ENCODE measurements around the gene ATXN7L2.

The ATXN7L2 gene

DNA sequence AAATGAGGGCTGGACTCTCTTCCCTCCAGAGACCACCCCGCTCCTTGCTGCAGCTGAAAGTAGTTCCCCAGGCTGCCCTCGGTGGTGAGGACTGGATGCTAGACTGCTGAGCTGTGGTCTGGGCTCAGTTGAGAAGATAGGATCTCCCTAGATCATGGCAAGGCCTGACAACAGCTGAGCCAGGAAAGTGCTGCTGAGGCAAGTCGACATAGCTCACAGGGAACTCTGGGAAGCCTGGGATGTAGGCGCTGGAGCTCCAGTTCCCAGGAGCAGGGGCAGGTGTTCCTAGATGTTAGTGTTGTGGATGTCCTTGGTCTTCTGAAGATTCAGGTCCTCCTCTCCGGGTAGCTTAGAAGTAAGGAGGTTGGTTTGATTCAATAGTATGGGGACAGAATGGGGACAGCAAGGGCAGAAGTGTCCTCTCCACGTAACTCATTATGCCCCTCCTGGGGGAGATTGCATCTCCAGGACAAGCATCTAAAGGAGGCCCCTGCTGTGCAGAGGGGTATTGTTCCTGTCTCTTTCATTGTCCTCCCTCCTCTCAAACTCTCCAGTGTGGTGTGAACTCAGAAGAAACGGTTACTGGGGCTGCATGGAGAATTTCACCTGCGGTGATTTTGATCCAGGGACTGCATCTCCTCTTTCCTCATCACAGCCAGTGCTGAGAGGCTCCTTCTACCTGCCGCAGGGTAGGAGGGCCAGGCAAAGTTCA is 13.9 kb downstream of the ATXN7L2 start:
- TF ChIP-seq, protein P1, sequence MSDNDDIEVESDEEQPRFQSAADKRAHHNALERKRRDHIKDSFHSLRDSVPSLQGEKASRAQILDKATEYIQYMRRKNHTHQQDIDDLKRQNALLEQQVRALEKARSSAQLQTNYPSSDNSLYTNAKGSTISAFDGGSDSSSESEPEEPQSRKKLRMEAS (IDR thresholded peaks at IDR 0.05; ENCODE audit: low read depth, low read length): no peak
- TF ChIP-seq MYC (IDR thresholded peaks at IDR 0.05; ENCODE audit: low read depth, low read length): no peak
- TF ChIP-seq POLR2A (IDR thresholded peaks at IDR 0.05; ENCODE audit: extremely low read depth, insufficient read length): no peak
- TF ChIP-seq, protein P2, sequence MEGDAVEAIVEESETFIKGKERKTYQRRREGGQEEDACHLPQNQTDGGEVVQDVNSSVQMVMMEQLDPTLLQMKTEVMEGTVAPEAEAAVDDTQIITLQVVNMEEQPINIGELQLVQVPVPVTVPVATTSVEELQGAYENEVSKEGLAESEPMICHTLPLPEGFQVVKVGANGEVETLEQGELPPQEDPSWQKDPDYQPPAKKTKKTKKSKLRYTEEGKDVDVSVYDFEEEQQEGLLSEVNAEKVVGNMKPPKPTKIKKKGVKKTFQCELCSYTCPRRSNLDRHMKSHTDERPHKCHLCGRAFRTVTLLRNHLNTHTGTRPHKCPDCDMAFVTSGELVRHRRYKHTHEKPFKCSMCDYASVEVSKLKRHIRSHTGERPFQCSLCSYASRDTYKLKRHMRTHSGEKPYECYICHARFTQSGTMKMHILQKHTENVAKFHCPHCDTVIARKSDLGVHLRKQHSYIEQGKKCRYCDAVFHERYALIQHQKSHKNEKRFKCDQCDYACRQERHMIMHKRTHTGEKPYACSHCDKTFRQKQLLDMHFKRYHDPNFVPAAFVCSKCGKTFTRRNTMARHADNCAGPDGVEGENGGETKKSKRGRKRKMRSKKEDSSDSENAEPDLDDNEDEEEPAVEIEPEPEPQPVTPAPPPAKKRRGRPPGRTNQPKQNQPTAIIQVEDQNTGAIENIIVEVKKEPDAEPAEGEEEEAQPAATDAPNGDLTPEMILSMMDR (IDR thresholded peaks at IDR 0.05; ENCODE audit: low read depth, low read length): no peak
- no peak overlapping the region for H3K4me3 ChIP-seq (ENCODE audit: low read depth, low read length)
- DNase-seq (ENCODE audit: low read depth): peak; percentile 59

DNA sequence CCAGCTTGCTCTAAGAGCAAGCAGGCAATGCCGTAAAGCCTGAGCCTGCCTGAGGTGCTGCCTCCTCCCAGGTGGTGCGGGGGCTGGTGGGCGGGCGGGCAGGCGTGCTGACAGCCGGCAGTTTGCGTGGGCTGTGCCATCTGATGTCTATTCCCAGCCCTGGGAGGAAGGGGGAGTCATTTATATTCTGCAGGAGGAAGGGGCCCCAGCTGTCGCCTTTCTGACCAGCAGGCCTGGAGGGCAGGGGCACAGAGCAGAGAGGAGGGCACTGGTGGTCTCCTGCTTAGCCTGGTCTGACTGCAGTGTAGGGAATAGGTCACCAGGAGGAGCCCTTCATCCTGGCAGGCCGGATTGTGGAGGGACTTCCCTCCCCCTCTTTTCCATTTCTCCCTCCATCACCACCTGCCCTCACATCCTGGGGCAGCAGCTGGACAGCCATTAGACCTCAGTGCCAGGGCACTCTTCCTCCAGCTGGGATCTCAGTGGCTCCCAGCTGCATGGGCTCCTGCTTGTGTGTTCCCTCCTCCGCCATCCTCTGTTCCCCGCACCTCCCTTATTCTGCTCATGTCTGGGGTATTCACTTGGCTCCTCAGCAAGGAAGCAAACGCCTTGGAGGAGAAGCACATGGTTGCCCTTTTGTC is 14.6 kb downstream of the ATXN7L2 start:
- H3K4me3 ChIP-seq (ENCODE audit: low read depth, low read length): peak overlapping the region; percentile 23
- peak; percentile 85 for DNase-seq (ENCODE audit: low read depth)
- TF ChIP-seq MYC (IDR thresholded peaks at IDR 0.05; ENCODE audit: low read depth, low read length) (peak; percentile 67), POLR2A (IDR thresholded peaks at IDR 0.05; ENCODE audit: extremely low read depth, insufficient read length) (no peak)
- TF ChIP-seq, protein P1 (IDR thresholded peaks at IDR 0.05; ENCODE audit: low read depth, low read length): peak; percentile 66
- TF ChIP-seq, protein P2 (IDR thresholded peaks at IDR 0.05; ENCODE audit: low read depth, low read length): peak; percentile 56

DNA sequence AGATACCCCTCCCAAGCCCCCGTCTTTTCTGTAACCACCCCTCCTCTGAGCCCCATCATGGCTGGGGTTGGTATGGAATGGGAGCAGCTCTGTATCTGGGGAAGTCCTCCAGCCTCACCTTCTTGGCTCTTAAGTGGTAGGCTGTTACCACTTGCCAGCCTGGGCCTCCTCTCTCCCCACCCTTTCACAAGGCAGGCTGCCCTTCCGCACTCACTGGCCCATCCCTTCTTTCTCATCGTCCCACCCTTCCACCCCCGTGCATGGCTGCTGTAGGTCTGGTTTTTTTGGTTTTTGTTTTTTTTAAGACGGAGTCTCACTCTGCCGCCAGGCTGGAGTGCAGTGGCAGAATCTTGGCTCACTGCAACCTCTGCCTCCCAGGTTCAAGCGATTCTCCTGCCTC is 15.4 kb downstream of the ATXN7L2 start:
- DNase-seq (ENCODE audit: low read depth): no peak
- TF ChIP-seq MYC (IDR thresholded peaks at IDR 0.05; ENCODE audit: low read depth, low read length) (no peak), POLR2A (IDR thresholded peaks at IDR 0.05; ENCODE audit: extremely low read depth, insufficient read length) (no peak)
- TF ChIP-seq, protein P2 (IDR thresholded peaks at IDR 0.05; ENCODE audit: low read depth, low read length): no peak
- TF ChIP-seq, protein P1 (IDR thresholded peaks at IDR 0.05; ENCODE audit: low read depth, low read length): no peak
- H3K4me3 ChIP-seq (ENCODE audit: low read depth, low read length): no peak overlapping the region

DNA sequence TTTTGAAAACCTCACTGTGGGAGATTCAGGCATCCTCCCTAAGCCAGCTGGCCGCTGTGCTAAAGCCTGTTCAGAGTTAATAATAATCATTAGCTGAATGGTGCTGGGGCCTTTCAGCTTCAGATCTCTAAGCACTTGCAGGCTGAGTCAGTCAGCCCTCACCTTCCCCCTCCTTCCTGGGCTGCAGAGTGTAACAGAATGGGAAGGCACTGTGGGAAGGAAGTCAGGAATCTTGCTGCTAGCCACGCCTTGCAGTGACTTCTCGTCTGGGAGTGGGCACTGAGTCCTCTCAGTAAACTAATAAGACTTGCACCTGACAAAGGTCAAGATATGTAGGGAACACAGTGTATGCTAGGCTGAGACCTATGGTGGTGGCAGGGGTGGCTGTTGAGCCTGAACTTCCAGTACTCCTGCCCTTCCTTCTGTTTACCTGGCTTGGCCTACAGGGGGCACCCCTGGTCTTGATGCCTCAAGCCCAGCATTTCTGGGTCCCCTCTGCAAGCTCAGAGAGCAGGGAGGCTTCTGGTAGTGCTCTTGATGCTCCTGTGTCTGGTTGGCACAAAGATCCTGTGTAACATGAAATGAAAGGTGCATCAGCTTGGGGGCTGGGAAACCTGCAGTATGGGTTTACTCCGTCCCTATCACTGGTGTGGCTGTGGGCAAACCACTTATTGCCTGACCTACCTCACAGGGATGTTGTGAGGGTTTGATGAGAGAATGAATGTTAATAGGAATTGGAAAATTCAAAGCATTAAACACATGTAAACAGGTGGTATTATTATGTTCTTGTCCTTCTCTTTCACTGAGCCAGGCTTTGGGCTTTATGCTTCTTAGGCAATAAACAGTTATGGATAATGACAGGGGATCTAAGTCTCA is 16.2 kb downstream of the ATXN7L2 start:
- peak; percentile 81 for DNase-seq (ENCODE audit: low read depth)
- TF ChIP-seq, protein P2 (IDR thresholded peaks at IDR 0.05; ENCODE audit: low read depth, low read length): peak; percentile 67
- TF ChIP-seq POLR2A (IDR thresholded peaks at IDR 0.05; ENCODE audit: extremely low read depth, insufficient read length) (no peak), MYC (IDR thresholded peaks at IDR 0.05; ENCODE audit: low read depth, low read length) (no peak)
- H3K4me3 ChIP-seq (ENCODE audit: low read depth, low read length): no peak overlapping the region

DNA sequence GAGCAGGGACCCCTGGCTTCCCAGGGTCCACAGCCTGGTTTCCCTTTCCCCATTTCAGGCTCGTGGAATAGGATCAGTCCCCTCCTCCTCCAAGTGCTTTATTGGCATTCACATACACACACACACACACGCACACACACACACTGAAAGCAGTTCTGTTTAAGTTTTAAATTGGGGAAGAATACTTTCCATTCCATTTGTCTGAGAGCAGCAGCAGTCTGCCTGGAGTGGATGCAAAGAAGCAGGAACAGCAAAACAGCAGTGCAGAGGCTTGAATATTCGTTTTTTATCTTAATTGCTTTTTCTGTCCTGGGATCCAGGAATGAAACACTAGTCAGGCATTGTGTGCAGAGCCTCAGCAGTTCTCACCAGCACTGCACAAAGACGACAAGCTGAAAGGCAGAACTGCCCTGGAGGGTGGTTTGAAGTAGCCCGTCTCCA is 17.3 kb downstream of the ATXN7L2 start:
- H3K4me3 ChIP-seq (ENCODE audit: low read depth, low read length): no peak overlapping the region
- DNase-seq (ENCODE audit: low read depth): no peak
- TF ChIP-seq MYC (IDR thresholded peaks at IDR 0.05; ENCODE audit: low read depth, low read length) (no peak), POLR2A (IDR thresholded peaks at IDR 0.05; ENCODE audit: extremely low read depth, insufficient read length) (no peak)
- TF ChIP-seq, protein P1 (IDR thresholded peaks at IDR 0.05; ENCODE audit: low read depth, low read length): no peak
- TF ChIP-seq, protein P2 (IDR thresholded peaks at IDR 0.05; ENCODE audit: low read depth, low read length): no peak
